ENCODE results near the gene EIF2A. TPM values are rescaled to one million over a fixed set of nuclear protein-coding genes. Genes with fewer than 3 reads are reported as not detected.

The EIF2A gene
- total and polyA plus RNA-seq, 4 experiments from 2014 or later: 49.3 to 95.3 (median 74.8) TPM

DNA sequence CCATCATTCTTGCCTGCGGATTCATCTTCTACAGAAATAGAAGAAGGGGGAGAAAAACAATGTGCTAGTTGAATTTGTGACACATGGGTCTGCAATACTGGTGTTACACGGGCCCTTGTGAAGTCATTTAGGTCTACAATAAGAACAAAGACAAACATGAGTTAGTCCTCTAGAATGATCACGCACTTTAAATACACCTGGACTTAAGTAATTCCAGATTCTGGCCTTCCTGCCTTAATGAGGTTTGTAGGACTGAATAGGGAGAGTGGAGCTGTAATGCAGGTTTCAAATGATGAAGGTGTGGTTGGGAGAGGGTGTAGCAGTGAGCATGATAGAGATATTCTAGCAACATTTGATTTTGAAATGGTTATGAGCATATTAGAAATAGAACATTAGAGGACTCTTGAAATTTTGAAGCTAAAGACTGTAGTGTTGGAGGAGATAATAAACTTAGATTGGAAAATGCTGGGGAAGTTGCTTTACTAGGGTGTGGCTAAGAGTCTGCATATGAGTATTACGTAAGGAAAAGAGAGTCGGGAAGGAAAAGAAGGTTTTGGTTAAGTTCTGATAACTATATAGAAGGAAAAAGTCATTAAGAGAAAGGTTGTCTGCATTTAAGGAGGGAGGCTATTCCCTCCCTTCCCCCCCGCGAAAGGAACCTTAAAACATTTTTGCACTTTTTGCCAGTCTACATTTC is 606 bp downstream of the EIF2A start:
- Mint-ChIP-seq H3K9me3 (peaks cover 0 to 5% (median 0%) of the 10 kb centered on the region in 8 donors), H3K4me3 (peak overlapping the region; percentile 92 to 99 (median 97)), H3K4me1 (peaks cover 34 to 74% (median 56%) of the 10 kb centered on the region in 4 donors), H3K36me3 (peaks cover 4 to 54% of the 10 kb centered on the region in 2 donors), H3K27me3 (no peaks in the 10 kb centered on the region), H3K27ac (peak overlapping the region; percentile 95 to 100 (median 99))
- peaks cover 57% of the 10 kb centered on the region for H3K4me1 ChIP-seq (ENCODE audit: insufficient read depth, low read length)
- peaks cover 10% of the 10 kb centered on the region for H3K36me3 ChIP-seq (ENCODE audit: insufficient read depth, low read length)
- ChIA-PET CTCF (ENCODE audit: partially characterized antibody) (interaction anchor here (1.0 to 1.6 kb wide), 2 partner anchors 56 to 216 kb away, joined by 3 to 6 read pairs; partner anchors contain the start of genes SELENOT and SIAH2), POLR2A (ENCODE audit: partially characterized antibody) (interaction anchor here (0.7 to 6.0 kb wide), 14 partner anchors 9 to 1721 kb away, joined by 3 to 150 read pairs (median 6); partner anchors contain the start of genes ERICH6, HPS3, MBNL1 and SELENOT)
- H3K4me3 ChIP-seq (ENCODE audit: low read length in 2 of 2): peak overlapping the region; percentile 77 to 89
- intact Hi-C loops (cut with micrococcal nuclease): loop anchor here (5.0 kb wide), 2 partner anchors 575 to 655 kb away; partner anchors contain the start of genes GPR171 and PFN2
- DNase-seq: no peak
- H3K27ac ChIP-seq (ENCODE audit: low read depth, low read length): peak overlapping the region; percentile 99
- no peaks in the 10 kb centered on the region for H3K9me3 ChIP-seq (ENCODE audit: control insufficient read depth in 1 of 2, low read length in 2 of 2)
- H3K27me3 ChIP-seq (ENCODE audit: insufficient read depth, low read length): no peaks in the 10 kb centered on the region

- Mint-ChIP-seq H3K4me1 (peaks cover 25 to 36% (median 29%) of the 10 kb centered on the region in 4 donors), H3K9me3 (peaks cover 0 to under 1% (median 0%) of the 10 kb centered on the region in 8 donors), H3K36me3 (peaks cover 36 to 55% of the 10 kb centered on the region in 2 donors), H3K27ac (peak overlapping the region in 3 of 7 donors; percentile 9 to 81 (median 41)), H3K27me3 (no peaks in the 10 kb centered on the region), H3K4me3 (peak overlapping the region in 1 of 8 donors; percentile 35)
- Histone ChIP-seq H3K4me3 (ENCODE audit: low read length in 2 of 2) (no peak overlapping the region), H3K4me1 (ENCODE audit: insufficient read depth, low read length) (no peaks in the 10 kb centered on the region), H3K27me3 (ENCODE audit: insufficient read depth, low read length) (no peaks in the 10 kb centered on the region), H3K27ac (ENCODE audit: low read depth, low read length) (no peak overlapping the region), H3K9me3 (ENCODE audit: control insufficient read depth in 1 of 2, low read length in 2 of 2) (no peaks in the 10 kb centered on the region), H3K36me3 (ENCODE audit: insufficient read depth, low read length) (peaks cover 14% of the 10 kb centered on the region)
- intact Hi-C loops (cut with micrococcal nuclease): no loop called here
- CTCF ChIA-PET (ENCODE audit: partially characterized antibody): interaction anchor here (1.0 to 1.2 kb wide), 2 partner anchors 29 to 47 kb away, joined by 3 read pairs; partner anchors contain the start of gene SELENOT
- POLR2A ChIA-PET (ENCODE audit: partially characterized antibody): no interaction called here
- no peak for DNase-seq
Measured at GRCh38 chr3:150555859-150556436, 9.4 kb downstream of the EIF2A start.

DNA sequence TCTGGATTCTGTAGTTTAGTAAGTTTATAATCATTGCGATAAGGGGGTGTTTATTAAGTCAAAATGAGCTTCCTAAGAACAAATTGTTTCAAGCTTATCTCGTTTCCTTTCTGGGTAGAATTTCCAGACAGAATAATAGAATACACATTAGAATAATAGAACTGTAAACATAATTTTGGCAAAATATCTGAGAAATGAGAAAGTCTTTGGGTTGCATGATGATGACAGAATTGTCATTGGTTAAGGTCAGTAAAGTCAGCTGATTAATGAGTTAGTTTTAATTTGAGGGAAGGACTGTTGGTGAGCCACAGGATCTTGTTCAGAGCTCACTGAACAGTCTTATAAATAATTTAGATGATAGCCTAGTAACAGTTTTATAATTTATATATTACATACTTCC is 10.2 kb downstream of the EIF2A start:
- no peak for DNase-seq
- H3K27me3 ChIP-seq (ENCODE audit: insufficient read depth, low read length): no peaks in the 10 kb centered on the region
- Mint-ChIP-seq H3K9me3 (no peaks in the 10 kb centered on the region), H3K4me3 (no peak overlapping the region), H3K4me1 (peaks cover 23 to 32% (median 26%) of the 10 kb centered on the region in 4 donors), H3K36me3 (peaks cover 36 to 55% of the 10 kb centered on the region in 2 donors), H3K27me3 (no peaks in the 10 kb centered on the region), H3K27ac (peak overlapping the region in 2 of 7 donors; percentile 25 to 33)
- no peaks in the 10 kb centered on the region for H3K4me1 ChIP-seq (ENCODE audit: insufficient read depth, low read length)
- H3K4me3 ChIP-seq (ENCODE audit: low read length in 2 of 2): no peak overlapping the region
- POLR2A ChIA-PET (ENCODE audit: partially characterized antibody): interaction anchor here (0.9 to 1.3 kb wide), 2 partner anchors 11 to 204 kb away, joined by 3 to 5 read pairs; partner anchors contain the start of gene SERP1
- peaks cover 14% of the 10 kb centered on the region for H3K36me3 ChIP-seq (ENCODE audit: insufficient read depth, low read length)
- CTCF ChIA-PET (ENCODE audit: partially characterized antibody): interaction anchor here (1.0 to 1.2 kb wide), 2 partner anchors 30 to 46 kb away, joined by 3 read pairs; partner anchors contain the start of gene SELENOT
- H3K27ac ChIP-seq (ENCODE audit: low read depth, low read length): no peak overlapping the region
- intact Hi-C loops (cut with micrococcal nuclease): no loop called here
- no peaks in the 10 kb centered on the region for H3K9me3 ChIP-seq (ENCODE audit: control insufficient read depth in 1 of 2, low read length in 2 of 2)

GRCh38 chr3:150557725-150558124 is 11.1 kb downstream of the EIF2A start:
- Histone ChIP-seq H3K4me1 (ENCODE audit: insufficient read depth, low read length) (no peaks in the 10 kb centered on the region), H3K36me3 (ENCODE audit: insufficient read depth, low read length) (peaks cover 14% of the 10 kb centered on the region), H3K27ac (ENCODE audit: low read depth, low read length) (no peak overlapping the region), H3K4me3 (ENCODE audit: low read length in 2 of 2) (no peak overlapping the region), H3K9me3 (ENCODE audit: control insufficient read depth in 1 of 2, low read length in 2 of 2) (no peaks in the 10 kb centered on the region), H3K27me3 (ENCODE audit: insufficient read depth, low read length) (no peaks in the 10 kb centered on the region)
- CTCF ChIA-PET (ENCODE audit: partially characterized antibody): no interaction called here
- POLR2A ChIA-PET (ENCODE audit: partially characterized antibody): interaction anchor here (0.9 to 1.3 kb wide), 2 partner anchors 12 to 203 kb away, joined by 3 to 5 read pairs; partner anchors contain the start of gene SERP1
- Mint-ChIP-seq H3K4me1 (peaks cover 23 to 32% (median 26%) of the 10 kb centered on the region in 4 donors), H3K9me3 (no peaks in the 10 kb centered on the region), H3K4me3 (no peak overlapping the region), H3K27me3 (no peaks in the 10 kb centered on the region), H3K27ac (peak overlapping the region in 3 of 7 donors; percentile 25 to 53 (median 39)), H3K36me3 (peaks cover 36 to 53% of the 10 kb centered on the region in 2 donors)
- DNase-seq: no peak
- intact Hi-C loops (cut with micrococcal nuclease): no loop called here

GRCh38 chr3:150564243-150564642 is 17.7 kb downstream of the EIF2A start:
- no peak for DNase-seq
- Histone ChIP-seq H3K4me3 (ENCODE audit: low read length in 2 of 2) (no peak overlapping the region), H3K9me3 (ENCODE audit: control insufficient read depth in 1 of 2, low read length in 2 of 2) (no peaks in the 10 kb centered on the region), H3K27me3 (ENCODE audit: insufficient read depth, low read length) (no peaks in the 10 kb centered on the region), H3K27ac (ENCODE audit: low read depth, low read length) (no peak overlapping the region), H3K4me1 (ENCODE audit: insufficient read depth, low read length) (no peaks in the 10 kb centered on the region), H3K36me3 (ENCODE audit: insufficient read depth, low read length) (peaks cover 30% of the 10 kb centered on the region)
- no peaks in the 10 kb centered on the region for H3K9me3 Mint-ChIP-seq
- ChIA-PET CTCF (ENCODE audit: partially characterized antibody) (no interaction called here), POLR2A (ENCODE audit: partially characterized antibody) (no interaction called here)
- intact Hi-C loops (cut with micrococcal nuclease): no loop called here
- peaks cover 25 to 45% of the 10 kb centered on the region in 2 donors for H3K36me3 Mint-ChIP-seq
- H3K27ac Mint-ChIP-seq: no peak overlapping the region
- H3K4me3 Mint-ChIP-seq: no peak overlapping the region
- peaks cover 0 to 5% (median 4%) of the 10 kb centered on the region in 4 donors for H3K4me1 Mint-ChIP-seq
- H3K27me3 Mint-ChIP-seq: no peaks in the 10 kb centered on the region

GRCh38 chr3:150567328-150567727 is 20.7 kb downstream of the EIF2A start:
- peak overlapping the region in 1 of 7 donors; percentile 13 for H3K27ac Mint-ChIP-seq
- CTCF ChIA-PET (ENCODE audit: partially characterized antibody): no interaction called here

DNA sequence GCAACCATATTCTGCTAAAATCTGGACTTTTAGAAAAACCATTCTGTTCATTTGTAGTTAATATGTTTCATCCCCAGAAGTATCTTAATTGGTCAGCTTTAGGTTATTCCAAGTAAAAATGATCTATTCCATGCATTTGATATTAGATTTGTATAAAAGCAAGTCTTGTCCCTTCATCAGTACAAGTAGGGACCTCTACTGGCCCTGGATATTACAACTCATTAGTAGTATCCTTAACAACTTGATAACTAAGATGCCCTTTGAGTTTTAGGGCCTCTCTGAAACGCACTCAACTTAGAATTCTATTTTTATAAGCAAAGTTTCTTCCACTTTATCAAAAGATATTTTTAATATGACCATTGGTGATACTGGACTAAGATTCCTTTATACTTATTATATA is 31.3 kb downstream of the EIF2A start:
- peaks cover 22 to 40% (median 35%) of the 10 kb centered on the region in 4 donors for H3K4me1 Mint-ChIP-seq
- Histone ChIP-seq H3K27me3 (ENCODE audit: insufficient read depth, low read length) (no peaks in the 10 kb centered on the region), H3K36me3 (ENCODE audit: insufficient read depth, low read length) (peaks cover 25% of the 10 kb centered on the region), H3K27ac (ENCODE audit: low read depth, low read length) (no peak overlapping the region), H3K4me1 (ENCODE audit: insufficient read depth, low read length) (peaks cover 28% of the 10 kb centered on the region), H3K9me3 (ENCODE audit: control insufficient read depth in 1 of 2, low read length in 2 of 2) (no peaks in the 10 kb centered on the region), H3K4me3 (ENCODE audit: low read length in 2 of 2) (no peak overlapping the region)
- H3K9me3 Mint-ChIP-seq: no peaks in the 10 kb centered on the region
- no peaks in the 10 kb centered on the region for H3K27me3 Mint-ChIP-seq
- peak overlapping the region in 3 of 7 donors; percentile 30 to 77 (median 42) for H3K27ac Mint-ChIP-seq
- peaks cover 33 to 67% of the 10 kb centered on the region in 2 donors for H3K36me3 Mint-ChIP-seq
- no peak for DNase-seq
- H3K4me3 Mint-ChIP-seq: peak overlapping the region in 1 of 8 donors; percentile 25
- ChIA-PET POLR2A (ENCODE audit: partially characterized antibody) (interaction anchor here (0.7 to 3.9 kb wide), 3 partner anchors 25 to 126 kb away, joined by 3 to 20 read pairs (median 9); partner anchors contain the start of genes EIF2A, ERICH6, SELENOT and SERP1), CTCF (ENCODE audit: partially characterized antibody) (interaction anchor here (0.9 to 1.5 kb wide), 3 partner anchors 8 to 170 kb away, joined by 3 read pairs; partner anchors contain the start of genes SELENOT and TSC22D2)
- intact Hi-C loops (cut with micrococcal nuclease): no loop called here

More at GRCh38 chr3:150567328-150567727, 20.7 kb downstream of the EIF2A start:
- Mint-ChIP-seq H3K9me3 (no peaks in the 10 kb centered on the region), H3K27me3 (no peaks in the 10 kb centered on the region), H3K4me1 (peaks cover 0 to 2% (median under 1%) of the 10 kb centered on the region in 4 donors), H3K4me3 (no peak overlapping the region), H3K36me3 (peaks cover 30 to 55% of the 10 kb centered on the region in 2 donors)
- intact Hi-C loops (cut with micrococcal nuclease): no loop called here
- no peaks in the 10 kb centered on the region for H3K4me1 ChIP-seq (ENCODE audit: insufficient read depth, low read length)
- H3K27ac ChIP-seq (ENCODE audit: low read depth, low read length): no peak overlapping the region
- H3K4me3 ChIP-seq (ENCODE audit: low read length in 2 of 2): no peak overlapping the region
- no peaks in the 10 kb centered on the region for H3K9me3 ChIP-seq (ENCODE audit: control insufficient read depth in 1 of 2, low read length in 2 of 2)
- H3K36me3 ChIP-seq (ENCODE audit: insufficient read depth, low read length): peaks cover 41% of the 10 kb centered on the region
- H3K27me3 ChIP-seq (ENCODE audit: insufficient read depth, low read length): no peaks in the 10 kb centered on the region
- POLR2A ChIA-PET (ENCODE audit: partially characterized antibody): no interaction called here
- no peak for DNase-seq

Measured in CD4-positive, alpha-beta memory T cell (primary cell).